GM23338 (cell line): ENCODE results near the gene AHNAK. TPM values are rescaled to one million over a fixed set of nuclear protein-coding genes. Genes with fewer than 3 reads are reported as not detected.

Source experiments
- ATAC-seq: fragments of 200-7000 bp; cut with Tn5 transposase; 3 replicates; pipeline ENCODE4 v1.9.1; 2020
- DNase-seq: peaks from one replicate; pipeline ENCODE4 v3.0.0-alpha.2; 2015; ENCODE audit warnings: low spot score
- H2AFZ ChIP-seq: fragments of 200-600 bp; sonication (generic); 2 replicates; pipeline ENCODE4 v1.8.0; 2016; ENCODE audit warnings: antibody characterized with exemption, mild to moderate bottlenecking, moderate library complexity
- H3F3A ChIP-seq: fragments of 200-600 bp; sonication (generic); replicated peaks from 2 replicates; pipeline ENCODE4 v1.8.0; 2017; ENCODE audit warnings: antibody characterized with exemption, mixed run types, low read depth
- H3K27ac ChIP-seq: fragments of 200-600 bp; sonication (generic); 2 replicates; pipeline ENCODE4 v1.6.1; 2016; ENCODE audit warnings: low read depth
- H3K27me3 ChIP-seq: fragments of 200-600 bp; sonication (generic); 2 replicates; pipeline ENCODE4 v1.8.0; 2016; ENCODE audit warnings: mild to moderate bottlenecking, mixed run types, moderate library complexity; ENCODE audit not compliant: insufficient read depth
- H3K36me3 ChIP-seq: fragments of 200-600 bp; sonication (generic); 2 replicates; pipeline ENCODE4 v1.8.0; 2016; ENCODE audit warnings: mild to moderate bottlenecking; ENCODE audit not compliant: insufficient read depth
- H3K4me1 ChIP-seq: fragments of 200-600 bp; sonication (generic); 2 replicates; pipeline ENCODE4 v1.8.0; 2016; ENCODE audit warnings: mild to moderate bottlenecking, moderate library complexity; ENCODE audit not compliant: insufficient read depth
- H3K4me2 ChIP-seq: fragments of 200-600 bp; sonication (generic); 2 replicates; pipeline ENCODE4 v1.7.1; 2017; ENCODE audit warnings: mixed run types
- H3K4me3 ChIP-seq: fragments of 200-600 bp; sonication (generic); 2 replicates; pipeline ENCODE4 v1.6.1; 2016; ENCODE audit warnings: mixed run types
- H3K79me2 ChIP-seq: fragments of 200-600 bp; sonication (generic); replicated peaks from 2 replicates; pipeline ENCODE4 v1.8.0; 2017; ENCODE audit warnings: mild to moderate bottlenecking; ENCODE audit not compliant: insufficient read depth
- H3K9me2 ChIP-seq: fragments of 200-600 bp; sonication (generic); 2 replicates; pipeline ENCODE4 v1.8.0; 2017; ENCODE audit not compliant: insufficient read depth
- H4K20me1 ChIP-seq: fragments of 200-600 bp; sonication (generic); replicated peaks from 2 replicates; pipeline ENCODE4 v1.8.0; 2017; ENCODE audit warnings: mild to moderate bottlenecking; ENCODE audit not compliant: insufficient read depth
- H3K27ac Mint-ChIP-seq: 2 replicates; pipeline ENCODE4 v1.8.0; 2020; ENCODE audit warnings: inconsistent platforms, mild to moderate bottlenecking, moderate library complexity, mixed read lengths
- H3K27me3 Mint-ChIP-seq: 3 replicates; pipeline ENCODE4 v1.8.0; 2022; ENCODE audit warnings: low read depth, mild to moderate bottlenecking, moderate library complexity, mixed read lengths, inconsistent platforms; ENCODE audit not compliant: insufficient read depth, poor library complexity
- H3K36me3 Mint-ChIP-seq: 3 replicates; pipeline ENCODE4 v1.8.0; 2021; ENCODE audit warnings: low read depth, mild to moderate bottlenecking, inconsistent platforms, moderate library complexity, mixed read lengths
- H3K4me1 Mint-ChIP-seq: 3 replicates; pipeline ENCODE4 v1.8.0; 2020; ENCODE audit warnings: mild to moderate bottlenecking, inconsistent platforms, mixed read lengths
- H3K4me3 Mint-ChIP-seq: 3 replicates; pipeline ENCODE4 v1.8.0; 2021; ENCODE audit warnings: moderate library complexity, mild to moderate bottlenecking, inconsistent platforms, mixed read lengths
- H3K9me3 Mint-ChIP-seq: 3 replicates; pipeline ENCODE4 v1.8.0; 2020; ENCODE audit warnings: moderate library complexity, mild to moderate bottlenecking, inconsistent platforms, mixed read lengths
- CREB1 ChIP-seq: fragments of 250-450 bp; sonication (Bioruptor Pico); IDR thresholded peaks from 2 replicates; pipeline ENCODE4 v1.5.0; 2020; ENCODE audit warnings: low read depth, mild to moderate bottlenecking, moderate library complexity
- EZH2 ChIP-seq: fragments of 200-600 bp; sonication (generic); IDR thresholded peaks from one replicate; pipeline ENCODE4 v1.8.0; 2017; ENCODE audit warnings: antibody characterized with exemption, mild to moderate bottlenecking, low read depth; ENCODE audit not compliant: unreplicated experiment
- REST ChIP-seq: IDR thresholded peaks from one replicate; pipeline ENCODE4 v1.6.1; 2018; ENCODE audit warnings: antibody characterized with exemption; ENCODE audit not compliant: unreplicated experiment
- ZNF331 ChIP-seq: fragments of 250-450 bp; sonication (Bioruptor Pico); IDR thresholded peaks from 2 replicates; pipeline ENCODE4 v1.5.0; 2020; ENCODE audit warnings: low read depth, mild to moderate bottlenecking, moderate library complexity
- ZNF462 ChIP-seq: fragments of 250-450 bp; sonication (Bioruptor Pico); IDR thresholded peaks from 2 replicates; pipeline ENCODE4 v1.5.0; 2020; ENCODE audit warnings: mild to moderate bottlenecking, moderate library complexity
- polyA plus RNA-seq: library from polyadenylated mRNA; unstranded; fragments of >200 nt; fragmentation: Nextera tagmentation; extraction: Ambion mirVana; gene quantifications from 2 replicates; pipeline ENCODE4 v1.2.1, GENCODE V29; 2016
- total RNA-seq: library from RNA; depleted of rRNA; stranded (reverse); fragments of >200 nt; shearing (Covaris generic); gene quantifications from 2 replicates; pipeline ENCODE4 v1.2.3, GENCODE V29; 2014

The AHNAK gene
- total and polyA plus RNA-seq, 2 experiments from 2014 or later, result 0.91 to 2.1 TPM

- peaks cover 14% of the 10 kb centered on the region for H3K4me1 Mint-ChIP-seq
- H3K27me3 ChIP-seq, result no peaks in the 10 kb centered on the region
- H3K4me2 ChIP-seq, result no peak overlapping the region
- H4K20me1 ChIP-seq, result no peaks in the 10 kb centered on the region
- H3K4me3 ChIP-seq, result no peak overlapping the region
- no peaks in the 10 kb centered on the region for H3K36me3 ChIP-seq
- 0 out of 2 replicates have a peak, but pooled peaks cover 3% of the 10 kb centered on the region for H3K9me2 ChIP-seq
- no peak overlapping the region for H3K27ac ChIP-seq
- no peaks in the 10 kb centered on the region for H3F3A ChIP-seq
- H3K36me3 Mint-ChIP-seq, result peaks cover 8% of the 10 kb centered on the region; the same call in 2 of the 3 replicates
- peaks cover 4% of the 10 kb centered on the region for H3K27me3 Mint-ChIP-seq
- 0 out of 2 replicates have a peak, but pooled peaks cover 4% of the 10 kb centered on the region for H3K4me1 ChIP-seq
- ATAC-seq, result no peak
- TF ChIP-seq REST, result no peak
- no peak for TF ChIP-seq EZH2
- TF ChIP-seq ZNF331, result no peak
- no peak for TF ChIP-seq CREB1
- peaks cover 6% of the 10 kb centered on the region for H3K9me3 Mint-ChIP-seq
- no peak overlapping the region for H2AFZ ChIP-seq
- H3K79me2 ChIP-seq, result no peaks in the 10 kb centered on the region
- H3K4me3 Mint-ChIP-seq, result no peak overlapping the region
- H3K27ac Mint-ChIP-seq, result no peak overlapping the region
- no peak for DNase-seq
Measured at GRCh38 chr11:62535802-62536201, 10.8 kb downstream of the AHNAK start.

GRCh38 chr11:62534779-62535545 is 11.6 kb downstream of the AHNAK start:
- Mint-ChIP-seq H3K4me1 (peaks cover 14% of the 10 kb centered on the region), H3K4me3 (no peak overlapping the region), H3K27me3 (peaks cover 4% of the 10 kb centered on the region), H3K27ac (no peak overlapping the region), H3K36me3 (peaks cover 8% of the 10 kb centered on the region; the same call in 2 of the 3 replicates), H3K9me3 (peaks cover 13% of the 10 kb centered on the region)
- ATAC-seq (no peak), DNase-seq (no peak)
- Histone ChIP-seq H4K20me1 (no peaks in the 10 kb centered on the region), H3K27ac (no peak overlapping the region), H3K4me1 (0 out of 2 replicates have a peak, but pooled peaks cover 4% of the 10 kb centered on the region), H3K27me3 (no peaks in the 10 kb centered on the region), H3F3A (no peaks in the 10 kb centered on the region), H3K4me2 (no peak overlapping the region), H3K9me2 (0 out of 2 replicates have a peak, but pooled peaks cover 3% of the 10 kb centered on the region), H2AFZ (no peak overlapping the region), H3K4me3 (no peak overlapping the region), H3K79me2 (no peaks in the 10 kb centered on the region), H3K36me3 (no peaks in the 10 kb centered on the region)
- no peak for TF ChIP-seq REST
- TF ChIP-seq ZNF462 (CRISPR knock-in tag), result no peak
- no peak for TF ChIP-seq CREB1
